NCI-H146 treated with DMSO at 0.1 percent for 48 hours (cell line): Measurements from ENCODE around the gene ZMPSTE24.
A peak's percentile ranks its signal among the peaks of the same experiment; 100 is the strongest.
"Not testable (repeated sequence)": the region's sequence is repeated elsewhere in the genome, so short reads cannot be mapped to it uniquely, and the experiment has no call there.

ENCODE experiments used
- DNase-seq: peaks from one replicate; lab custom pipeline; 2025; ENCODE audit not compliant: unreplicated experiment; lab: John Stamatoyannopoulos, UW

Gene ZMPSTE24

DNA sequence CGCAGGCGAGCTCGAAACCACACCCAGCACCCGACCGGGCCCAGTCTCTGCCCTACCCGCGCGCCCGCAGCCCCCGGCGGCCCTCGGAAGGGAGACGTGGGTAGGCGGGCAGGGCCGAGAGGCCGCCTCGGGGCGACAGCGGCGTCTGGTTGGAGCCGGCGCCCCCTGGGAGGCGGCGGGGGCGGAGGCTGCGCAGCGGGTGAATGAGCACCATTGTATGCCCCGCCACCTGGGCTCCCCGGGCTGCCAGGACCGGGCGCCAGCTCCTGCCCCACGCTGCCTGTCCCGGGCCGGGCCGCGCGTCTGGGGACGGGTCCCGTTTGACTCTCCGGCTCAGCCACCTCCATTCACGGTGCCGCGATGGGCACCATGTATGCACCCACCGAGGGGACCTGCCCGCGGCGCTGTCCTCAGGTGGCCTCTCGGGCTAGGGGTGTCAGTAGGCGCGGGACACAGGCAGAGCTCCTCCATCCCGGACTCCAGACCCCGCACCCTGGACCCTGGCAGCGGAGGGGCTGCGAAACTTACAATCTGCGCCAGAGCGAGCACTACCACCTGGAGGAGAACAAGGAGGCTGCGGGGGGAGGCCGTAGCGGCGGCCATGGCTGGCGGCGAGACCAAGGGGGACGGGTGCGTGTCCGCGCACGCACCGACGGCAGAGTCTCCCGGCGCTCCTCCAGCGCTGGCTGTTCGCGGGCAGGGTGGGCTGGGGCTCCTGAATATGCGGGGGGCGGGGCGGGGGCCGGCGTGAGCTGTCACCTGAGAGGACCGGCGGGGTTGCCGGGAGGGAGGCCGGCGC, 58.8 kb downstream of the ZMPSTE24 start, which contains the start of gene COL9A2:
TSS of gene COL9A2 (minus strand) at position 692 of the 799 bp plus-strand sequence. CDS start at position 603, 89 bp downstream.
- peak; percentile 15 for DNase-seq

DNA sequence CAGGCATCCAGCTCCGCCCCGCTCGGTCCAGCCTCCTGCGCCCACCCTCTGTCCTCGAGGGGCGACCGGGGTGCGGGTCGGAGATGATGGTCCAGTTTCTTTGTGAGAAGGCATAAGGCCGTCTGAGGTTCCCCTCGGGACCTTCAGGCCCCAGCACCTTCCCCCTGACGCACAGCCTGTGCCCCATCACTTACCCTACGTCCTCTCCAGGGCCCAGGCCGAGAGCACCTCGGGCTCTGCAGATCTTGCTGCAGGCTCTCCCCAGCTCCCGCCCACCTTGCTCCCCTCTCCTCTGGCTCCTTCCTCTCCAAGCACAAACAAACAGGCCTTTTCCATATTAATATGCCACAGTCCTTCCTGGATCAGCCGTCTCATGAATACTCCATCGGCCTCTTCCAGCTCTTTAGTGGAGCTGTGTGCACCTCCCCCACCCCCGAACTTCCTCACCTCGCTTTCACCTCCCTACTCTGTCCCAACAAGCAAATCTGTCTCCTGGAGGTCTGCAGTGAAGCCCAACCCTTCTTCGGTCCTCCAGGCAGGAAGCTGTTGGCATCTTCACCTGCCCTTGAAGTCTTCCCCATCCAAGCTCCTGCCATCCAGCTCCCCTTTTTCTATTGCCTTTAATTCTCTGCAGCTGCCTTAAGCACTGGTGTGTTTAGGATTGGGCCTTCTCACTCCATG, 59.5 kb downstream of the ZMPSTE24 start:
- DNase-seq = no peak

DNA sequence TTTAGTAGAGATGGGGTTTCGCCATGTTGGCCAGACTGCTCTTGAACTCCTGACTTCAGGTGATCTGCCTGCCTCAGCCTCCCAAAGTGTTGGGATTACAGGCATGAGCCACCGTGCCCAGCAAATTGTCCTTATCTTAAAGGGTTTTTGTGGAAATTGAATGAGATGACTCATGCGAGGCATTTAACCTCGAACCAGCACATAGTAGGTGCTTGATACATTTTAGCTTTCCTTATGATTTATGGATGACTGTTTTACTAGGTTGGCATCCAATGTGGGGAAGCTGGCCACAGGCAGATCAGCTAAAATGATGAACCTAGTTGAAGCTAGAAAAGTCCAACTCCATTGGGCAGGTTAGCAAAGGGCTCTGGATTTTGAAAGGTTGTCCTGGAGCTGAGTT, 60.4 kb downstream of the ZMPSTE24 start:
- no peak for DNase-seq

DNA sequence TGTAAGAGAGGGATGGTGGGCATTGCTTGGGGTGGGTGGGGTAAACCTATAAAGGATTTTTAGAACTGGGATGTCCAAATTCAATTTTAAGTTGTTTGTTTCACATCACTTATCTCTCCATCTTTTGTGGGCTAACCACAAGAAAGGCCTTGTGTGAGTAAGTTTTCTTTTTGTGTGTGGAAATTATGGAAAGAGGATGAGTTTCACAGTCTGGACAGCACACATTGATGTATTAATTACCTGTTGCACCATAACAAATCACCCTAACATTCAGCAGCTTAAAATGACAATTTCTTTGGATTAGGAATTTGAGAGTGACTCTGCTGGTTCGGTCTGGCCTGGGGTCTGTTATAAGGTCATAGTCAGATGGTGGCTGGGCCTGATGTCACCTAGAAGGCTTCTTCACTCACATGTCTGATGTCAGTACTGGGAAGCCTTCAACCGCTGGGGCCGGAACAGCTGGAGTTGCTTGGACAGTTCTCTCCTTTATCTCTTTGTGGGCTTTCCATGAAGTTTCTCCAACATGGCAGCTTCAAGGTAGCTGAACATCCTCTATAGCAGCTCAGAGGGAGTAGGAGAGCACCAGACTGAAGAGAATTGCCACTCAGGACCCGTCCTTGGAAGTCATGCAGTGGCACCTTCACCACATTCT, 61.1 kb downstream of the ZMPSTE24 start:
- no peak for DNase-seq

DNA sequence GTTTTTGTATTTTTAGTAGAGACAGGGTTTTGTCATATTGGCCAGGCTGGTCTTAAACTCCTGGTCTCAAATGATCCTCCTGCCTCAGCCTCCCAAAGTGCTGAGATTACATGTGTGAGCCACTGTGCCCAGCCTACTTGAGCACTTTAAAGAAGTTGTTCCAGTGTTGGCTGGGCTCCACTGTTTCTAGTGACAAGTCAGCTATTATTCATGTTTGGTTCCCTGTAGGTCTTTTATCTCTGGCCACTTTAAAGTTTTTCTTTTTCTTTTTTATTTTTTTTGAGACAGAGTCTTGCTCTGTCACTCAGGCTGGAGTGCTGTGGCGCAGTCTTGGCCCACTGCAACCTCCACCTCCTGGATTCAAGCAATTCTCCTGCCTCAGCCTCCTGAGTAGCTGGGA, 73.4 kb downstream of the ZMPSTE24 start:
- not testable (repeated sequence) for DNase-seq

DNA sequence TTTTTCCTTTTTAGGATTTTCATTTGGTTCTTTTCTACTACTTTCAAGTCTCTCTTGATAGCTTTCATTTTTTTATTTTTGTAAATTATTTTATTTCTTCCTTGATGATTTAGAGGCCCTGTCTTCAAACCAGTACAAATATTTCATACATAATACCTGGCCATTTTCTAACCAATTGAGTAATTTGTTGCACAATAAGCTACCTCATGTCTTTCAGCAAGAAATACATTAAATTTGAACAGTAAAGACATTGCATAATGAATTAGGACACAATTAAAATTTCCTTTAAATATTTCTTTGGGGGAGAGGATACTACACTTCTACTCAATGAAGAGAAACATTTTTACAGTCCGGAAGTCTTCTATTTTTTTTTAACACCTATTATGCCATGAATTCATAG, 74.7 kb downstream of the ZMPSTE24 start:
- no peak for DNase-seq

DNA sequence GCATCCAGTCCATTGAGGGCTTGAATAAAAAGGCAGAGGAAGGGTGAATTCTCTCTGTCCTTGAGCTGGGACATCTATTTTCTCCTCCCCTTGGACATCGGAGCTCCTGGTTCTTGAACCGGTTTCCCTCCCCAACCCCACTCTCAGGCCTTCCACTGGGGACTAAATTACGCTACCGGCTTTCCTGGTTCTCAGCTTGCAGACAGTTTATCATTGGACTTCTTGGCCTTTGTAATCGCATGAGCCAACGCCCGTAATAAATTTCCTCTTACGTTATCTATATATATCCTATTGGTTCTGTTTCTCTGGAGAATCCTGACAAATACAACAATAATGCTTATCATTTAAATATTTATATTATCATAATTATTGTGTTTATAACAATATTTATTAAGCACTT, 79.4 kb downstream of the ZMPSTE24 start:
- no peak for DNase-seq

DNA sequence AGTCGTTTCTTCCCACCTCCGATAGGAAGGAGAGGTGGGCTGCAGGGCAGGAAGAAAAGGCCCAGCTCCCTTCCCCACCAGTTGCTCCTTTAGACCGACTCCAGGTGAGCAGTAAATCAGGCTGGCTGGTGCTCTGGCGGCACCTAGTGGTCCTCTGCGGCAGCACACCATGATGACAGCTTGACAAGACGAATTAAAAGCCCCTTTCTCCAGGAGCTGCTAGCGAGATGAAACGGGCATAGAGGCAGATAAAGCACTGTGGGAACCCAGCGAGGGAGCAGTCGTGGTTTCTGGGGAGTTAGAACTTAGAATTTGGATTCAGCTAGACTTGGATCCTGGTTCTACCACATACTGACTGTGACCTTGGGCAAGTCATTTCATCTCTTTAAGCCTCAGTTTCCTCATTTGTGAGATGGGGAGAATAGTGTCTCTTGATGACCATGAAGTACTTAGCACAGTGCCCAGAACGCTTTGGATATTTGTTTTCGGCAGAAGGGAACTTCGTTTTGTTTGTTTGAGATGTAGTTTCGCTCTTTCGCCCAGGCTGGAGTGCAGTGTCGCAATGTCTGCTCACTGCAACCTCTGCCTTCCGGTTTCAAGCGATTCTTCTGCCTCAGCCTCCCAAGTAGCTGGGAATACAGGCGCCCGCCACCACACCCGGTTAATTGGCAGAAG, 80.8 kb downstream of the ZMPSTE24 start:
- peak; percentile 46 for DNase-seq

DNA sequence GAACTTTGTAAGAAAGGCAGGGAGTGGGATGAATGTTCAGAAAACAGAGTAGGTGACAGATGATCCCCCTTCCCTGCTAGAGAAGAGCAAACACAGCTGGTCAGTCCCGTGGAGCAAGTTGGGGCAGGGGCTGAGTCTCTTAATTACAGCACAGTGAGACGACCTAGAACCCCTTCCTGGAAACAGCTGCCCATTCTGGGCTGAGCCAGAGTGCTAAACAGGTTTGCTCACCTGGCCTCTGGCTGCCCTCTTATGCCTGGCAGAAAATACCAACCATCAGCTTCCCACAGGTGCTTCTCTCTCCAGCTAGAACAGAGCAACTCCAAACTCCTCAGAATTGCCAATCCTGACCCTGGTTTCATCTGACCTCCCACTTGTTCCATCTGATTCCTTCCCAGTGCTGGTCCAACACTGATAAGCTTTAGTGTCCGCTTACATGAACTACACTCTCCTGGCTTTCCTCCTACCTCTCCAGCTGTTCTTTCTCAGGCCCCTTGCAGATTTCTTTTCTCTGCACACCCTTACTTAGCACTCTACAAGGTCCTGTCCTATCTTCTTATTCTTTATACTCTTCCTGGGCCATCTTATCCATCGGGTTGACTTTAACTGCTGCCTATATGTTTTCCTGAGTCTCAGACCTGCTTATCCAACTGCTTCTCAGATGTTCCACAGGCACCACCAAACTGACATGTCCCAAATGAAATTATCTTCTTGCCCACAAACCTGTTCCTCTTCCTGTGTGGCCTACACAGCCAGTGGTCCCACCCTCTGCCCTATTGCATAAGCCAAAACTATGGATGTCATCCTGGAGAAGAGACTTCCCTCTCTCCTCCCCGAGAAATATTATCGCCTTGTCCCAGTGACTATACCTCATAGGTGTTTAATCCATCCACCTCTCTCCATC, 81.6 kb downstream of the ZMPSTE24 start:
- DNase-seq = peak; percentile 26

DNA sequence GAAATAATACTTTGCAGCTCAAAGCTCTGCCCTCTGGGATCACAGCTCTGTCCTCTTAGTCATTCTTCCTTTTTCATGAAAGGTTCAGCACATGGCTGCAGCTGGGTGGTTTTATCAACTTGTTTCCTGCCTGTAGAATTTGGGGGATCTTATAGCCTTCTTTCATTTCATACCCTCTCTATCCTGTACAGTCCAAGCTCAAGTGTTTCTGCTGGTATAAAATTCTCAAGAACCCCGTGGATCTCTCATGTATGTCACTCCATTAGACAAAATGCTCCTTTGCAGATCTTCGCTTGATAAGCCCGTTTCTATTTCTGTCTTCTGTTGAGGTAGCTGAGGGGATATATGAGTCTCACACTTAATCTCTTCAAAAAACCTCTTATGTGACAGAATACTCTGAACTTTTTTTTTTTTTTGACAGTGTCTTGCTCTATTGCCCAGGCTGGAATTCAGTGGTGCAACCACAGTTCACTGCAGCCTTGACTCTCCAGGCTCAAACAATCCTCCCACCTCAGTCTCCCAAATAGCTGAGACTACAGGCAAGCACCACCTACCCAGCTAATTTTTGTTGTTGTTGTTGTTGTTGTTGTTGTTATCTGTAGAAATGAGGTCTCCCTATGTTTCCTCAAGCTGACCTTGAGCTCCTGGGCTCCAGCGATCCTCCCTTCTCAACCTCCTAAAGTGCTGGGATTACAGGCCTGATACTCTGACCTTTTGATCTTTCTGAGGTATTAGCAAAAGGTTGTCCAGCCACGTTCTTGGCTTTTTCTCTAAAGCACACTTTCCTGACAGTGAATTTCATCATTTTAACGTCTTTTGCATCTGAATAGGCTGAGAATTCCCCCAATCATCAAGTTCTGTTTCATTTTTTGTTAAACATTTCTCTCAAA, 83.7 kb downstream of the ZMPSTE24 start:
- DNase-seq = no peak

DNA sequence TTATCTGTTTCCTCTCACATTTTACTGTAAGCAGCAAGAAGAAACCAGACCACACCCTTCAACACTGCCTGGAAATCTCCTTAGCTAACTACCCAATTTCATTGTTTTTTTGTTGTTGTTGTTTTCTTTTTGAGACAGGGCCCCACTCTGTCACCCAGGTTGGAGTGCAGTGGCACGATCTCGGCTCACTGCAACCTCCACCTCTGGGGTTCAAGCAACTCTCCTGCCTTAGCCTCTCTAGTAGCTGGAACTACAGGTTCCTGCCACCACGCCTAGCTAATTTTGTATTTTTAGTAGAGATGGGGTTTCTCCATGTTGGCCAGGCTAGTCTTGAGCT, 84.3 kb downstream of the ZMPSTE24 start:
- DNase-seq = not testable (repeated sequence)
